BE2C (cell line): ENCODE data around the gene AGPAT3.

Experiments used
- DNase-seq: peaks from one replicate; pipeline ENCODE4 v3.0.0-alpha.2; 2020
- H3K27me3 ChIP-seq: fragments of 250-450 bp; sonication (Bioruptor Pico); 2 replicates; pipeline ENCODE4 v1.5.1; 2020; ENCODE audit warnings: mild to moderate bottlenecking
- H3K36me3 ChIP-seq: fragments of 250-450 bp; sonication (Bioruptor Pico); 2 replicates; pipeline ENCODE4 v1.5.1; 2020; ENCODE audit warnings: mild to moderate bottlenecking
- H3K4me1 ChIP-seq: fragments of 250-450 bp; sonication (Bioruptor Pico); 2 replicates; pipeline ENCODE4 v1.5.1; 2020
- H3K4me3 ChIP-seq: 2 replicates; pipeline ENCODE4 v1.5.1; 2011; ENCODE audit warnings: low read depth, low read length
- H3K9me3 ChIP-seq: fragments of 250-450 bp; sonication (Bioruptor Pico); 2 replicates; pipeline ENCODE4 v1.5.1; 2020
- TF ChIP-seq, protein P1 (sequence below): IDR thresholded peaks from 2 replicates; pipeline ENCODE4 v1.5.1; 2012; ENCODE audit warnings: mild to moderate bottlenecking, low read depth, low read length

AGPAT3 gene

DNA sequence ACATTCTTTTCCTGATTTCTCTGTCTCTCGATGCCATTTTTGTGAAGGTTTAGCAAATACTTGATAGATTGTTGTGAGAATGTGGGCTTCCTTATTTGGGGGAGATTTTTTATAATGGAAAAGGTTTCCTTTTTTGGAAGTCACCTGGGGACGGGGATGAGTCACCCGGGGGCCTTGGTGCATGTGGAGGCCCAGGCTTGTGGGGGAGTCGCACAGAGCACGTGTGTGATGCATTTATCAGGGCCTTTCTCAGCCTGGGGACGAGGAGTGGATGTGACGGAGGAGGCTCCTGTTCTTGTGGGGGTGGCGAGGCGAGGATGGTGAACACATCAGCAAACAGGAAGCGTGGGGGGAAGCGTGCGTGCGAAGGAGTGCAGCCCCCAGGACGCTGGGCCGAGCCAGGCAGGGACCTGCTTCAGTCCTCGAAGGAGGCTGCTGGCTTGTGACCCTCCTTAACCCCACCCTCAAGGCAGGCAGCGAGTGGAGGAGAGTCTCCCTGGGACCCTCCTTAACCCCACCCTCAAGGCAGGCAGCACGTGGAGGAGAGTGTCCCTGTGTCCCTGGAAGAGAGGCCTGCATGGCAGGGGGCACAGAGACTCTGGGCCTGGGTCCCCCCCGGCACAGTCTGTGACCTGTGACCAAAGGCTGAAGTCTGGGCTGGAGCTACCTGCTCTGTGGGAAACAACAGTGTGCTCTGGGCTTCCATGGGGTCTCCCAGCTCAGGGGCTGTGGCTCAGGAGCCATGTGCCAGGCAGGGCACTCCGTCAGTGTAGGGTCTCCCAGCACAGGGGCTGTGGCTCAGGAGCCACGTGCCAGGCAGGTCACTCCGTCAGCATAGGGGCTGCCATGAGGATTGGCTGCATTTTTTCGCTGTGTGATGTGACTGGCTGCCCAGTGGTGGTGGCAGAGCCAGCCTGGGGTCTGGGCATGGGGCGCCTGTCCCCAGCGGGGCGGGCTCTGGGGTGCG lies 57.2 kb downstream of the AGPAT3 start:
- H3K27me3 ChIP-seq, result no peaks in the 10 kb centered on the region
- no peaks in the 10 kb centered on the region for H3K9me3 ChIP-seq
- TF ChIP-seq, protein P1, sequence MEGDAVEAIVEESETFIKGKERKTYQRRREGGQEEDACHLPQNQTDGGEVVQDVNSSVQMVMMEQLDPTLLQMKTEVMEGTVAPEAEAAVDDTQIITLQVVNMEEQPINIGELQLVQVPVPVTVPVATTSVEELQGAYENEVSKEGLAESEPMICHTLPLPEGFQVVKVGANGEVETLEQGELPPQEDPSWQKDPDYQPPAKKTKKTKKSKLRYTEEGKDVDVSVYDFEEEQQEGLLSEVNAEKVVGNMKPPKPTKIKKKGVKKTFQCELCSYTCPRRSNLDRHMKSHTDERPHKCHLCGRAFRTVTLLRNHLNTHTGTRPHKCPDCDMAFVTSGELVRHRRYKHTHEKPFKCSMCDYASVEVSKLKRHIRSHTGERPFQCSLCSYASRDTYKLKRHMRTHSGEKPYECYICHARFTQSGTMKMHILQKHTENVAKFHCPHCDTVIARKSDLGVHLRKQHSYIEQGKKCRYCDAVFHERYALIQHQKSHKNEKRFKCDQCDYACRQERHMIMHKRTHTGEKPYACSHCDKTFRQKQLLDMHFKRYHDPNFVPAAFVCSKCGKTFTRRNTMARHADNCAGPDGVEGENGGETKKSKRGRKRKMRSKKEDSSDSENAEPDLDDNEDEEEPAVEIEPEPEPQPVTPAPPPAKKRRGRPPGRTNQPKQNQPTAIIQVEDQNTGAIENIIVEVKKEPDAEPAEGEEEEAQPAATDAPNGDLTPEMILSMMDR, result no peak
- peak; percentile 15 for DNase-seq
- no peaks in the 10 kb centered on the region; the same call in 1 of the 2 replicates for H3K36me3 ChIP-seq
- H3K4me1 ChIP-seq, result peaks cover 8% of the 10 kb centered on the region
- no peak overlapping the region for H3K4me3 ChIP-seq

DNA sequence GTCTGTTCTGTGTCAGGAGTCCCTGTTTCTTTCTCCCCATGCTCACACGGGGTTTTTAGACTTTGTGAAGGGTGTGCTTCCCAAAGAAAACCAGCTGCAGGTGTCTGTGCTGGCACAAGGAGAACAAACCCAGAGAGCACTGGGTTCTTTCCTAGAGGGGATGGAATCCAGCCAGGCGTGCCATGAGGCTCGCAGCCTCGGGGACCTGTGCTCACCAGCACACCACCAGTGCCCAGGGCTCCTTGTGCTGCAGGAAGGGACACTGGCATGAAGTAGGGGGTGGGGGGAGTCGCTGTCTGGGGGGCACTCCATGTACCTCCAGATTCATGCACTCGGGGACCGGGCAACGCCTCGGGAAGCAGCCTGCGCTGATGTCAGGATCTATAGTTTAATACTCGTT lies 57.9 kb downstream of the AGPAT3 start:
- peak; percentile 20 for DNase-seq
- no peaks in the 10 kb centered on the region for H3K27me3 ChIP-seq
- no peak overlapping the region for H3K4me3 ChIP-seq
- H3K36me3 ChIP-seq, result no peaks in the 10 kb centered on the region; the same call in 1 of the 2 replicates
- peaks cover 8% of the 10 kb centered on the region for H3K4me1 ChIP-seq
- TF ChIP-seq, protein P1, result no peak
- H3K9me3 ChIP-seq, result no peaks in the 10 kb centered on the region

DNA sequence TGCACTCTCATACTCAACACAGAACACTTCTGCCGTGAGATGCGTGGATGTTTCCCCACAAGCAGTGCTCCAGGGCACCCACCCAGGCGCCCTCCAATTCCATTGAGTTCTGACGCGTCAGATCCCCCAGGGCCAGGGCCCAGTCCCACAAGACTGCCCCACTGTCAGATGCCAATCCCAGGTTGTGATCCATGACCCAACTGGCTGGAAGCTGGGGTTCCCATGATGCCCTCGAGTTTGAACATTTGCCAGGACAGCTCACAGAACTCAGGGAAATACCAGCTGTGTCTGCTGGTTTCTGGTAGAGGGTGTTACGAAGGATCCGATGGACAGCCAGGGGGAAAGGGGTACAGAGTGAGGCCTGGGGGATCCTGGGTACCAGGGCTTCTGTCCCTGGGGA lies 58.4 kb downstream of the AGPAT3 start:
- Histone ChIP-seq H3K36me3 (no peaks in the 10 kb centered on the region; the same call in 1 of the 2 replicates), H3K27me3 (no peaks in the 10 kb centered on the region), H3K9me3 (no peaks in the 10 kb centered on the region), H3K4me3 (no peak overlapping the region), H3K4me1 (peaks cover 8% of the 10 kb centered on the region)
- peak; percentile 8 for DNase-seq
- TF ChIP-seq, protein P1, result no peak

DNA sequence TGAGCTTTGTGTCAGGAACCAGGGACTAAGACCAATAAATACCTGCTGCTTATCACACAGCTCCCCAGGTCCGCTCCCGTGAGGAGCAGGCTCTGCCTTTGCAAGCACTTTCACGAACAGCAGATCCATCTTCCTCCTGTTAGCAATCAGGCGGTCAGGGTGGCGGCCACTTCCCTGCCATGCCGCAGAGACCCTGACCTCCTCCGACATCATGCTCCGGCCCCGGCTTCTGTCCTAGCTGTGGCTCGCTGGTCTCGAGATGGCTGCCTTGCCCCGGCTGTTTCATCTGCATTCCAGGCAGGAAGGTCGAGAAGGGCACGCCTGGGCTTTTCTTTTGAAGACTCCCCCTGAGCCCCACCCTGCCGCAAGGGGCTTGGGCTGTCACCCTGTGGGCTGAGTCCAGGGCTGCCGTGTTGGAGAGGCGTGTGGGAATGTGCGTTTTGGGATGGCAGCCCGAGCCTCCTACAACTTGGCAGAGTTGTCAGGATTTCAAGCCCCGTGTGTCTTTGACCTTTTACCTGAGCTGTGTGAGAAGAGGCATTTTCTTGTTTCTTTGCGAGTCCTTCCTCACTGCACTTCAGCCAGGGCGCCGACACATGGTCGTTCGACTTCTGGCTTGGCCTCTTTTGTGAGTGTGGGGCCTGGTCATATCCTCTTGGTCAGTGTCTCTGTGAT lies 59.5 kb downstream of the AGPAT3 start:
- Histone ChIP-seq H3K9me3 (no peaks in the 10 kb centered on the region), H3K36me3 (no peaks in the 10 kb centered on the region), H3K4me3 (no peak overlapping the region), H3K4me1 (peaks cover 8% of the 10 kb centered on the region), H3K27me3 (no peaks in the 10 kb centered on the region)
- TF ChIP-seq, protein P1, result no peak
- DNase-seq, result no peak

DNA sequence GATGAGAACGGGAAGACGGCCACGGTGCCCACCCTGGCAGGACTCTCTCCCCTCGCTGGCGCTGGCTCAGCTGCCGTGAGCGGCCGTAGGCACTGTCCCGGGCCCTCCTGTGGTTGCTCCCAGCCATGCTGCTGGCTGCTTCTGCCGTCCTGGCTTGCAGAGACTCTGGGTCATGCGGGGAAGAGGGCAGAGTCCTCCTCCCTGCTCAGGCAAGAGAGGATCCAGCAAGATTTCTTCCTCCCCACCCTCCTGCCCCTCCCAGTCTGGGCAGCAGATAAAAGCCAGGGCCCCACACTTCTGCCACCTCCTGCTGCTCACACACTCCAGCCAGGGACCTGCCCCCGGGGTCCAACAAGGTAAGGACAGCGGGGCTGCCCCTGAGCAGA lies 60.1 kb downstream of the AGPAT3 start:
- Histone ChIP-seq H3K9me3 (no peaks in the 10 kb centered on the region), H3K4me3 (no peak overlapping the region), H3K36me3 (no peaks in the 10 kb centered on the region), H3K27me3 (no peaks in the 10 kb centered on the region), H3K4me1 (peaks cover 8% of the 10 kb centered on the region)
- TF ChIP-seq, protein P1, result no peak
- no peak for DNase-seq
